Hepatocyte (in vitro differentiated cells): ENCODE measurements around the gene LRSAM1. TPM values are rescaled to one million over a fixed set of nuclear protein-coding genes. Genes with fewer than 3 reads are reported as not detected.

Source experiments
- DNase-seq: peaks from one replicate; pipeline ENCODE4 v3.0.0-alpha.2; 2016; ENCODE audit warnings: low spot score
- H2AFZ ChIP-seq: fragments of 200-600 bp; sonication (generic); 2 replicates; pipeline ENCODE4 v1.6.0; 2016; ENCODE audit warnings: antibody characterized with exemption, mild to moderate bottlenecking
- H3K27ac ChIP-seq: fragments of 200-600 bp; sonication (generic); 2 replicates; pipeline ENCODE4 v1.5.1; 2016; ENCODE audit warnings: mild to moderate bottlenecking
- H3K27me3 ChIP-seq: fragments of 200-600 bp; sonication (generic); 2 replicates; pipeline ENCODE4 v1.6.1; 2016
- H3K36me3 ChIP-seq: fragments of 200-600 bp; sonication (generic); replicated peaks from 2 replicates; pipeline ENCODE4 v1.5.1; 2016; ENCODE audit warnings: low read depth; ENCODE audit not compliant: insufficient read depth
- H3K4me1 ChIP-seq: fragments of 200-600 bp; sonication (generic); 2 replicates; pipeline ENCODE4 v1.5.1; 2016; ENCODE audit warnings: mild to moderate bottlenecking, moderate library complexity; ENCODE audit not compliant: insufficient read depth
- H3K4me2 ChIP-seq: fragments of 200-600 bp; sonication (generic); 2 replicates; pipeline ENCODE4 v1.6.0; 2016
- H3K4me3 ChIP-seq: fragments of 200-600 bp; sonication (generic); 2 replicates; pipeline ENCODE4 v1.5.1; 2016; ENCODE audit warnings: mild to moderate bottlenecking
- H3K79me2 ChIP-seq: fragments of 200-600 bp; sonication (generic); 2 replicates; pipeline ENCODE4 v1.6.0; 2017; ENCODE audit warnings: mild to moderate bottlenecking
- H3K9me2 ChIP-seq: fragments of 200-600 bp; sonication (generic); replicated peaks from 2 replicates; pipeline ENCODE4 v1.6.0; 2017; ENCODE audit warnings: mild to moderate bottlenecking; ENCODE audit not compliant: insufficient read depth
- H3K9me3 ChIP-seq: fragments of 200-600 bp; sonication (generic); 2 replicates; pipeline ENCODE4 v1.5.1; 2016; ENCODE audit warnings: low read depth, mild to moderate bottlenecking
- H4K20me1 ChIP-seq: fragments of 200-600 bp; sonication (generic); 2 replicates; pipeline ENCODE4 v1.6.0; 2016; ENCODE audit warnings: mild to moderate bottlenecking; ENCODE audit not compliant: insufficient read depth, poor library complexity, severe bottlenecking
- EZH2 ChIP-seq: fragments of 200-600 bp; sonication (generic); IDR thresholded peaks from 2 replicates; pipeline ENCODE4 v1.6.1; 2016; ENCODE audit warnings: antibody characterized with exemption, mild to moderate bottlenecking, borderline replicate concordance
- EZH2phosphoT487 ChIP-seq: fragments of 200-600 bp; sonication (generic); IDR thresholded peaks from one replicate; pipeline ENCODE4 v1.6.1; 2018; ENCODE audit warnings: antibody characterized with exemption, mild to moderate bottlenecking, low read depth, moderate library complexity; ENCODE audit not compliant: unreplicated experiment, severe bottlenecking
- WGBS: methylation state at CpG from one replicate; pipeline ENCODE4 v1.1.6; 2016; ENCODE audit warnings: low lambda C conversion rate; ENCODE audit errors: missing lambda C conversion rate; 5-methylcytosine and 5-hydroxymethylcytosine counted together
- polyA plus RNA-seq: library from polyadenylated mRNA; unstranded; fragments of >200 nt; fragmentation: Nextera tagmentation; extraction: Ambion mirVana; gene quantifications from 2 replicates; pipeline ENCODE4 v1.2.1, GENCODE V29; 2016
- total RNA-seq: library from RNA; depleted of rRNA; stranded (reverse); fragments of >200 nt; gene quantifications from 2 replicates; pipeline ENCODE4 v1.2.3, GENCODE V29; 2014
- TF ChIP-seq, protein P1 (sequence below): fragments of 200-600 bp; sonication (generic); IDR thresholded peaks from 2 replicates; pipeline ENCODE4 v1.5.1; 2016; ENCODE audit warnings: antibody characterized with exemption, mild to moderate bottlenecking; ENCODE audit not compliant: poor library complexity

LRSAM1 gene
- total and polyA plus RNA-seq, 2 experiments from 2014 or later, result 10.7 to 19.4 TPM

DNA sequence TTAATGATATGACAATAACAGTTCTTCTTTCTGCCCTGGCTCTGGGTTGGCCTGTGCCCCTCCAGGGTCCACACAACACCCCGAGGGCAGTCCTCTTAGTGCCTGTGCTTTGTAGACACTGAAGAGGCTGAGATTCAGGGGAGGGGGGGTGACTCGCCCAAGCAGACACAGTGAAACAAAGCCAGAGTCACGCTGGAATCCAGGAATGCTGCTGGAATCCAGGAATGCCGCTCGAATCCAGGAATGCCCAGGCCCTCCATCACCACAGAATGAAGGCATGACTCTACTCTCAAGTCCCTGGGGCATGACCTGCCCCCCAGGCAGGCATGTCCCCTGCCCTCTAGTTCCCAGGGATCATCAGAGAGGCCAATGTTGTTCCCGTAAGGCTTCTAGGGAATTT is 73.1 kb downstream of the LRSAM1 start:
- TF ChIP-seq, protein P1, sequence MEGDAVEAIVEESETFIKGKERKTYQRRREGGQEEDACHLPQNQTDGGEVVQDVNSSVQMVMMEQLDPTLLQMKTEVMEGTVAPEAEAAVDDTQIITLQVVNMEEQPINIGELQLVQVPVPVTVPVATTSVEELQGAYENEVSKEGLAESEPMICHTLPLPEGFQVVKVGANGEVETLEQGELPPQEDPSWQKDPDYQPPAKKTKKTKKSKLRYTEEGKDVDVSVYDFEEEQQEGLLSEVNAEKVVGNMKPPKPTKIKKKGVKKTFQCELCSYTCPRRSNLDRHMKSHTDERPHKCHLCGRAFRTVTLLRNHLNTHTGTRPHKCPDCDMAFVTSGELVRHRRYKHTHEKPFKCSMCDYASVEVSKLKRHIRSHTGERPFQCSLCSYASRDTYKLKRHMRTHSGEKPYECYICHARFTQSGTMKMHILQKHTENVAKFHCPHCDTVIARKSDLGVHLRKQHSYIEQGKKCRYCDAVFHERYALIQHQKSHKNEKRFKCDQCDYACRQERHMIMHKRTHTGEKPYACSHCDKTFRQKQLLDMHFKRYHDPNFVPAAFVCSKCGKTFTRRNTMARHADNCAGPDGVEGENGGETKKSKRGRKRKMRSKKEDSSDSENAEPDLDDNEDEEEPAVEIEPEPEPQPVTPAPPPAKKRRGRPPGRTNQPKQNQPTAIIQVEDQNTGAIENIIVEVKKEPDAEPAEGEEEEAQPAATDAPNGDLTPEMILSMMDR, result no peak
- TF ChIP-seq EZH2phosphoT487 (no peak), EZH2 (no peak)
- peaks cover 3% of the 10 kb centered on the region for H3K9me3 ChIP-seq
- H3K36me3 ChIP-seq, result peaks cover 6% of the 10 kb centered on the region
- no peak overlapping the region for H3K27ac ChIP-seq
- no peaks in the 10 kb centered on the region for H3K9me2 ChIP-seq
- H3K4me1 ChIP-seq, result peaks cover 14% of the 10 kb centered on the region
- H3K4me3 ChIP-seq, result no peak overlapping the region
- H4K20me1 ChIP-seq, result no peaks in the 10 kb centered on the region
- H3K79me2 ChIP-seq, result no peaks in the 10 kb centered on the region
- H3K27me3 ChIP-seq, result no peaks in the 10 kb centered on the region
- WGBS, result 57% methylated on average over 6 of the region's 6 CpGs
- no peak overlapping the region for H2AFZ ChIP-seq
- no peak overlapping the region for H3K4me2 ChIP-seq
- DNase-seq, result no peak

DNA sequence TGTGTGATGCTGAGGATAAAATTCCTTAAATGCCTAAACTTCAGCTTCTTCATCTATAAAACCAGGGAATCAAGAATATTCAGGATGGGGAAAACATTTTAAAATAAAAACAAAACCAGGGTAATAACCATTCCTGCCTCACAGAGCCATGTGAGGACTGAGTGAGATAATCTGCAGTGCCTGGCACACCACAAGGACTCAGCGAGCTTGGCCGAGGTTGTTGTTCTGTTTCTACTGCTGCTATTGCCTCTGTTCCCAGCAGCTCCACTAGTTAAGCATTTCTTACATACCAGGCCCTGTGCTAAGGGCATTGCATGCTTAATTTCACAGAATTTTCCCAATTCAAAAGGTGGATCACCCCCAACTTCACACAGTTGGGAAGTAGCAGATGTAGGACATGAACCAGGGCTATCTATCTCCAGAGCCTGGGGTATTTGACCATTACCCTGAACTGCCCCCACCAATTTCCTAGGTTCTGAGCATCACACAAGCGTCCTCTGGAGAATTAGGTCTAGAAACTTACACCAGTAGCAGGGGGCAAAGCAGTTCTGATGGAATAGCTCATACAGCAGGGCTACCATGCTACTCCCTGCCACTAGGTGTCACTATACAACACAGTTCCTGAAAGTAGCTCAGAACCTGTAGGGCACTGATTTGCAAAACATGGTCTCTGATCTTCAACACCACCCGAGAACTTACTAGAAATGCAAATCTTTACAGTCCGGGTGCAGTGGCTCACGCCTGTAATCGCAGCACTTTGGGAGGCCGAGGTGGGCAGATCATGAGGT is 74.3 kb downstream of the LRSAM1 start:
- Histone ChIP-seq H3K4me3 (no peak overlapping the region), H3K79me2 (no peaks in the 10 kb centered on the region), H4K20me1 (no peaks in the 10 kb centered on the region), H2AFZ (no peak overlapping the region), H3K4me1 (peaks cover 14% of the 10 kb centered on the region), H3K27ac (no peak overlapping the region), H3K4me2 (no peak overlapping the region), H3K9me3 (peaks cover 3% of the 10 kb centered on the region), H3K9me2 (no peaks in the 10 kb centered on the region), H3K27me3 (no peaks in the 10 kb centered on the region), H3K36me3 (peaks cover 6% of the 10 kb centered on the region)
- TF ChIP-seq, protein P1, result peak; percentile 35
- TF ChIP-seq EZH2, result no peak
- WGBS, result 90% methylated on average over 8 of the region's 8 CpGs
- no peak for DNase-seq

DNA sequence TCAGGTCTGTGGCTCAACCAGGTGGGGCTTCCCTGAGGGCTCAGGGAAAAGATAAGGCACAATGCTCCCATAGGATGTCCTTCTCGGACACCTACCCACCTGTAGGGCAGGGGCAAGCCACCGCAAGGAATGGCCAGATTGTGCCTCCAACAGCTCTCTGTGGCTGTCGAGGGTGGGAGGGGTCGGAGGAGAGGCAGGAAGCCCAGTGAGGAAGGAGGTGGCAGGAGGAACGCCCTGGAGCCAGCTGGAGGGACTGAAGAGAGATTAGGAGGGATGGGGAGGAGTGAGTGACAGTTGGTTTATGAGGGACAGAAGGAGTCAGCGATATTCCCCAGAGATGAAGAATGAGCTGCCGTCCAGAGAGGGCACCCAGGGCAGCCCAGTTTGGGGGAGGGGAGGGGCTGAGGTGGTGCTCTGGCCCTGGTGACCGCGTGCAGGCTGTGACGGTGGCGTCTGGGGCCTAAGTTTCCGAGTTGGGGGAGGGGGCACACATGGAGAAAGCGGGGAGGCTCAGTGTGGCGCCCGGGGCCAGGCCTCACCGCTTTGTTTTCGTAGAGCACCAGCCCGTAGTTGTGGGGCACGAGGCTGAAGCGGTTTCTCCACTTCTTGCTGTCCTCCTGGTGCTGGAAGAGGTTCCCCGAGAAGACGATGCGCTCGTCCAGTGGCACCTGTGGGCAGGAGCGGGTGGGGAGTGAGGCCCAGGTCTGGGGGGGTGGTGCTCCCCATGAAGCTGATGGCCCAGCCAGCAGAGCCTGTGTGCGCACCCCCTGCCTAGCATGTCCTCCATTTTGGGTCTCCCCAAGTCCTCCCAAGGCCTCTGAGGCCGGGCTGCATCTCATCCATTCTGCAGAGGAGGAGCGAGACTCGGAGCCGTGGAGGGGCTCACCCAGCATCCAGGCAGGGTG is 75.6 kb downstream of the LRSAM1 start:
- H3K27ac ChIP-seq, result no peak overlapping the region
- peaks cover 6% of the 10 kb centered on the region for H3K36me3 ChIP-seq
- WGBS, result 90% methylated on average over 25 of the region's 30 CpGs
- H4K20me1 ChIP-seq, result no peaks in the 10 kb centered on the region
- H3K4me1 ChIP-seq, result peaks cover 9% of the 10 kb centered on the region
- H3K27me3 ChIP-seq, result no peaks in the 10 kb centered on the region
- H3K9me2 ChIP-seq, result no peaks in the 10 kb centered on the region
- H3K4me2 ChIP-seq, result no peak overlapping the region
- TF ChIP-seq EZH2 (no peak), EZH2phosphoT487 (no peak)
- TF ChIP-seq, protein P1, result no peak
- DNase-seq, result no peak
- peaks cover 3% of the 10 kb centered on the region for H3K9me3 ChIP-seq
- no peaks in the 10 kb centered on the region for H3K79me2 ChIP-seq
- no peak overlapping the region for H3K4me3 ChIP-seq
- H2AFZ ChIP-seq, result no peak overlapping the region
